Uterus (tissue), 4 donors: Measurements from ENCODE around the gene TCAP. TPM values are rescaled to one million over a fixed set of nuclear protein-coding genes. Genes with fewer than 3 reads are reported as not detected.

Experiments used
- DNase-seq, 2 donors: peaks; one replicate each; pipeline ENCODE4 v3.0.0-alpha.2; 2019 to 2020
- H3K27ac ChIP-seq, 2 donors: fragments of 200-600 bp; sonication (generic); 1 replicate in 1 of 2; 2 replicates in 1 of 2; pipeline ENCODE4 v1.5.1; 2016 to 2018
- H3K27me3 ChIP-seq, 2 donors: fragments of 200-600 bp; sonication (generic); one replicate each; pipeline ENCODE4 v1.5.1; 2018 to 2019; ENCODE audit warnings: control low read depth in 1 of 2
- H3K36me3 ChIP-seq, 2 donors: fragments of 200-600 bp; sonication (generic); one replicate each; pipeline ENCODE4 v1.5.1; 2019; ENCODE audit warnings: control low read depth in 1 of 2
- H3K4me1 ChIP-seq, 2 donors: fragments of 200-600 bp; sonication (generic); one replicate each; pipeline ENCODE4 v1.5.1; 2018 to 2019; ENCODE audit warnings: control low read depth in 1 of 2
- H3K4me3 ChIP-seq, 2 donors: fragments of 200-600 bp; sonication (generic); 1 replicate in 1 of 2; 2 replicates in 1 of 2; pipeline ENCODE4 v1.5.1; 2018 to 2019; ENCODE audit warnings: mild to moderate bottlenecking in 1 of 2
- H3K9me3 ChIP-seq, 2 donors: fragments of 200-600 bp; sonication (generic); one replicate each; pipeline ENCODE4 v1.5.1; 2019; ENCODE audit warnings: control low read depth in 1 of 2
- POLR2A ChIP-seq, 2 donors: fragments of 450-650 bp; IDR thresholded peaks; one replicate each; pipeline ENCODE4 v1.6.1; 2016; ENCODE audit warnings: antibody characterized with exemption in 2 of 2, mild to moderate bottlenecking in 1 of 2, moderate library complexity in 1 of 2
- intact Hi-C: fragments of 100-400 bp; cut with DNase I; formaldehyde crosslinking; loops from one replicate; pipeline ENCODE4 v1.15.1; 2023; ENCODE audit warnings: low total_unique reads
- total RNA-seq, 4 donors: library from RNA; depleted of rRNA in 3 of 4; stranded (reverse); fragments of >200 nt in 3 of 4; gene quantifications; one replicate each; pipeline versions ENCODE4 v1.1.0 to v1.2.4, GENCODE V29; 2014 to 2023
- TF ChIP-seq, protein P1 (sequence below), 4 experiments: fragments of 200-600 bp in 2 of 4; fragments of 450-650 bp in 2 of 4; sonication (generic) in 2 of 4; IDR thresholded peaks; one replicate each; pipeline ENCODE4 v1.5.1; 2016 to 2019; ENCODE audit warnings: antibody characterized with exemption in 4 of 4, mild to moderate bottlenecking in 2 of 4, moderate library complexity in 1 of 4
- donor health status: DM: yes; HTN: yes; CAD: no.

TCAP gene
- total RNA-seq, 4 donors from 2014 or later, result 0.28 to 2.2 TPM; not detected in 2

DNA sequence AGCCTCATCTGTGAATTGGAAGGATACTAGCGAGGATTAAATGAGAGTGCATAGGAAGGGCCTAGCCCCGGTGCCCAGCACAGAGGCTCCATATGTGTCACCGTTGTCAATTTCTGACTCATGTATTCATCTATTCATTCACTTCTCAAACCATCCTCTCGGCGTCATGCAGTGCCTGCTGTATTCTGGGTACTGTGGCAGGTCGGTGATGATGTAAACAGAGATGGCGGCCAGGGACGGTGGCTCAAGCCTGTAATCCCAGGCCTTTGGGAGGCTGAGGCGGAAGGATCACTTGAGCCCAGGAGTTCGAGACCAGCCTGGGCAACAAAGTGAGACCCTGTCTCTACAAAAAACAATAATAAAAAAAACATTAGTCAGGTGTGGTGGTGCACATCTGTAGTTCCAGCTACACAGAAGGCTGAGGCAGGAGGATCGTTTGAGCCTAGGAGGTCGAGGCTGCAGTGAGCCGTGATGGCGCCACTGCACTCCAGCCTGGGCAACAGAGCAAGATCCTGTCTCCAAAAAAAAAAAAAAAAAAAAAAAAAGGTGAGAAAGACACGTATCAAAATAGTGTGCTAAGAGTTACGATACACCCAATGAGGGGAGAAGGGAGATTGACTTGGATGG lies 42.7 kb upstream of the TCAP start:
- no peak overlapping the region for H3K4me3 ChIP-seq
- H3K27me3 ChIP-seq, result peaks cover 17 to 20% of the 10 kb centered on the region in 2 donors

GRCh38 chr17:39623356-39623950 lies 41.7 kb upstream of the TCAP start:
- intact Hi-C loops, result loop anchor here (5.0 to 10.0 kb wide), 2 partner anchors 69 to 129 kb away; no protein-coding TSS in a partner anchor
- peaks cover 0 to 13% of the 10 kb centered on the region in 2 donors for H3K4me1 ChIP-seq
- peaks cover 22% of the 10 kb centered on the region in 2 donors for H3K27me3 ChIP-seq

More for the DNA sequence above, 42.7 kb upstream of the TCAP start:
- H3K9me3 ChIP-seq, result no peaks in the 10 kb centered on the region
- peaks cover 0 to 11% of the 10 kb centered on the region in 2 donors for H3K4me1 ChIP-seq
- H3K36me3 ChIP-seq, result no peaks in the 10 kb centered on the region
- intact Hi-C loops, result loop anchor here (5.0 to 10.0 kb wide), 2 partner anchors 68 to 130 kb away; no protein-coding TSS in a partner anchor
- no peak overlapping the region for H3K27ac ChIP-seq
- TF ChIP-seq POLR2A (IDR thresholded peaks at IDR 0.05), result no peak
- TF ChIP-seq, protein P1, sequence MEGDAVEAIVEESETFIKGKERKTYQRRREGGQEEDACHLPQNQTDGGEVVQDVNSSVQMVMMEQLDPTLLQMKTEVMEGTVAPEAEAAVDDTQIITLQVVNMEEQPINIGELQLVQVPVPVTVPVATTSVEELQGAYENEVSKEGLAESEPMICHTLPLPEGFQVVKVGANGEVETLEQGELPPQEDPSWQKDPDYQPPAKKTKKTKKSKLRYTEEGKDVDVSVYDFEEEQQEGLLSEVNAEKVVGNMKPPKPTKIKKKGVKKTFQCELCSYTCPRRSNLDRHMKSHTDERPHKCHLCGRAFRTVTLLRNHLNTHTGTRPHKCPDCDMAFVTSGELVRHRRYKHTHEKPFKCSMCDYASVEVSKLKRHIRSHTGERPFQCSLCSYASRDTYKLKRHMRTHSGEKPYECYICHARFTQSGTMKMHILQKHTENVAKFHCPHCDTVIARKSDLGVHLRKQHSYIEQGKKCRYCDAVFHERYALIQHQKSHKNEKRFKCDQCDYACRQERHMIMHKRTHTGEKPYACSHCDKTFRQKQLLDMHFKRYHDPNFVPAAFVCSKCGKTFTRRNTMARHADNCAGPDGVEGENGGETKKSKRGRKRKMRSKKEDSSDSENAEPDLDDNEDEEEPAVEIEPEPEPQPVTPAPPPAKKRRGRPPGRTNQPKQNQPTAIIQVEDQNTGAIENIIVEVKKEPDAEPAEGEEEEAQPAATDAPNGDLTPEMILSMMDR (IDR thresholded peaks at IDR 0.05), result no peak
- DNase-seq, result no peak

DNA sequence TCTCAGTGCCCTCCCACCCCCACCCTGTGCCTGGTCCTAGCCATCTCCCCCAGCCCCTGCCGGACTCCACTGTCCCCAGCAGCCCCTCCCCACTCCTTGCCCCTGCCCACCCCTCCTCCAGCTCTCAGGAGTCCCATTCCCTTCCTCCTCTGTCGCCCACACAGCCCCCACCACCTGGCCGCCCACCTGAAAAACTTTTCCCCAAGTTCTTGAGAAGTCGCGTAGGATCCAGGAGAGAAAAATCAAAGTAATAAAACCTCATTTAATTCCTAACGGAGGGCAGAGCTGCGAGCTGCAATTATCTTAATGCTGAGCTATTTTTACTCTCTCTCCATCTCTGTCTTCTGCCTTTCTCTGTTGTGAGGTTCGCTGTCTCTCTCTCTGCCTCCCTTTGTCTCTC lies 40.8 kb upstream of the TCAP start:
- H3K27ac ChIP-seq, result no peak overlapping the region
- no peaks in the 10 kb centered on the region for H3K36me3 ChIP-seq
- peaks cover 0 to 13% of the 10 kb centered on the region in 2 donors for H3K4me1 ChIP-seq
- TF ChIP-seq POLR2A (IDR thresholded peaks at IDR 0.05), result no peak
- TF ChIP-seq, protein P1 (IDR thresholded peaks at IDR 0.05), result no peak
- intact Hi-C loops, result loop anchor here (5.0 to 10.0 kb wide), 2 partner anchors 70 to 128 kb away; no protein-coding TSS in a partner anchor
- peaks cover 22% of the 10 kb centered on the region in 2 donors for H3K27me3 ChIP-seq
- no peak overlapping the region for H3K4me3 ChIP-seq
- no peaks in the 10 kb centered on the region for H3K9me3 ChIP-seq
- no peak for DNase-seq

More at GRCh38 chr17:39623356-39623950, 41.7 kb upstream of the TCAP start:
- TF ChIP-seq, protein P1 (IDR thresholded peaks at IDR 0.05), result peak; percentile 83 to 90 (median 89)
- TF ChIP-seq POLR2A (IDR thresholded peaks at IDR 0.05), result no peak
- Histone ChIP-seq H3K4me3 (no peak overlapping the region), H3K9me3 (no peaks in the 10 kb centered on the region), H3K36me3 (no peaks in the 10 kb centered on the region), H3K27ac (no peak overlapping the region)
- DNase-seq, result peak; percentile 72 to 76

DNA sequence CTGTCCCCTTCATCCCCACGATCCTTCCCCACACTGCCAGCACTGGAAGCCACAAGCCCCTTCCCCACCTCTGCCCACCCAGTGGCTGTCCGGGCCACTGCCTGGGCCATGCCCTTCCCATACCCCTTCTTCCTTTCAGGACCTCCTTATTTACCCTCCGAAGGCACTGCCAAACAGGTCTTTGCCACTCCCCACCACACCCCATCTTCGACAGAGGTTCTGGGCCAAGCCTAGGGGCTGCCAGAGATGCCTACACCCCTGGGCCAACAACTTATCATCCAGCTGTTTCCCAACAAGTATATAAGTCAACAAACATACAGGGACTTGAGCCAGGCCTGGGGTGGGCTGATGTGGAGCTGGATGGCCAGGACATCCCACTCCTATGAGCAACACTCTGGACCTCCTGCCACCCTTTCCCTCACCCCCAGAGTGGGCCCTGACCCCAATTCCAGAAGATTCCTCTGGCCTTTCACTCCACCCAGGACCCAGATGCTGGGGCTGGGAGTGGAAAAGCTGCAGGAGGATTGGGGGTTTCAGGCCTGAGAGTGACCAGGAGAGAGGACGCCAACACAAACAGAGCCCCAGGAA lies 39.9 kb upstream of the TCAP start:
- H3K4me3 ChIP-seq, result no peak overlapping the region
- no peak for TF ChIP-seq POLR2A (IDR thresholded peaks at IDR 0.05)
- H3K27me3 ChIP-seq, result peaks cover 22% of the 10 kb centered on the region in 2 donors
- no peak for DNase-seq
- intact Hi-C loops, result loop anchor here (10.0 kb wide), 1 partner anchor 70 kb away; no protein-coding TSS in a partner anchor
- H3K36me3 ChIP-seq, result no peaks in the 10 kb centered on the region
- no peaks in the 10 kb centered on the region for H3K9me3 ChIP-seq
- H3K27ac ChIP-seq, result no peak overlapping the region
- peaks cover 0 to 13% of the 10 kb centered on the region in 2 donors for H3K4me1 ChIP-seq

- no peak within 1 kb of the TSS for H3K27ac ChIP-seq
These were observed 38.7 kb upstream of the TCAP start, which contains the start of gene PPP1R1B for GRCh38 chr17:39626171-39627046. TSS of gene PPP1R1B (plus strand) at chr17:39626952. CDS start at chr17:39627393, 441 bp downstream.

More at GRCh38 chr17:39626171-39627046, 38.7 kb upstream of the TCAP start, which contains the start of gene PPP1R1B:
- Histone ChIP-seq H3K4me1 (peaks cover 0 to 13% of the 10 kb centered on the region in 2 donors), H3K27me3 (peaks cover 22% of the 10 kb centered on the region in 2 donors), H3K9me3 (no peaks in the 10 kb centered on the region), H3K36me3 (no peaks in the 10 kb centered on the region), H3K4me3 (no peak within 1 kb of the TSS)
- DNase-seq, result no peak
- no peak for TF ChIP-seq POLR2A (IDR thresholded peaks at IDR 0.05)
- TF ChIP-seq, protein P1 (IDR thresholded peaks at IDR 0.05), result no peak
- intact Hi-C loops, result loop anchor here (10.0 kb wide), 1 partner anchor 72 kb away; no protein-coding TSS in a partner anchor
